Sigmoid colon (tissue), 4 donors: Measurements from ENCODE around the gene E2F2.

Experiments
- EP300 ChIP-seq, 4 donors: sonication (generic); formaldehyde crosslinking; IDR thresholded peaks; one replicate each; pipeline ENCODE4 v1.6.1; 2017; ENCODE audit warnings: antibody characterized with exemption in 4 of 4
- TF ChIP-seq, protein P1 (sequence below), 4 experiments: fragments of 450-650 bp in 3 of 4; fragments of 200-600 bp in 1 of 4; IDR thresholded peaks; one replicate each; pipeline ENCODE4 v1.5.1; 2016 to 2019; ENCODE audit warnings: antibody characterized with exemption in 4 of 4, mild to moderate bottlenecking in 3 of 4, moderate library complexity in 2 of 4

DNA sequence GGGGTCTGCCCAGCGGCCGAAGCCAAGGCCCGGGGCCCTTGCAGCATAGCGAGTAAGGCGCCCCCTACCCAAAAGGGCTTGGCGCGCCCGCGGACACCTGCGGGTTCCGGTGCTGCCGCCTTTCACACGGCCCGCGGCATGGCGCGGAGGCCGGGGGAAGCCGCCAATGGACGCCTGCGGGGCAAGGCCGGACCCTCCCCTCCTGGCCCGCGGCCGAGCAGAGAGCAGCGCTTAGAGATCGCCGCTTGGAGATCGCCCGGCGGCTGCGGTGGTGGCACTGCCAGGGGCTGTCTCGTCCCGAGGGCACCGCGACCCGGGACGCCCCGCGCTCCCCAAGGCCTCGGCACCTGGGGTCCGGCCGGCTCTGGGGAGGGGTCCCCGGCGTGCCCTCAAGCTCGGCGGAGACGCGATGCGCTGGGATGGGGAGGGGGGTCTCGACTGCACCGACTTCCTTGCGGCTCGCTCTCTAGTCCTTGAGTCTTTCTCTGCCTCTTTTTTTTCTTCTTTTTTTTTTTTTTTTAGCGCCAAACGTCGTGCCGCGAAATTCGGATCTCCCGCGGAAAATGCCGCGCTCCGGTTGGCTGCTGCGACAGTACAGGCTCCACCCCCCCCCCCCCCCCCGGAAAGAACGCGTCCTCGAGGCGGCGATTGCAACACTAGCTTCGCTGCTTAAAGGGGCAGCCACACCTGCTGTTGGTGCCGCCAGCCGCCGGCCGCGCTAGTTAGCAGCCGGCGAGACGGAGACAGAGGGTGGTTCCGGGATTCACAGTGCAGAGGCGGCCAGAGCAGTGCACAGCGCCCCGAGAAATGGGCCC lies at the start of gene E2F2:
- TF ChIP-seq, protein P1, sequence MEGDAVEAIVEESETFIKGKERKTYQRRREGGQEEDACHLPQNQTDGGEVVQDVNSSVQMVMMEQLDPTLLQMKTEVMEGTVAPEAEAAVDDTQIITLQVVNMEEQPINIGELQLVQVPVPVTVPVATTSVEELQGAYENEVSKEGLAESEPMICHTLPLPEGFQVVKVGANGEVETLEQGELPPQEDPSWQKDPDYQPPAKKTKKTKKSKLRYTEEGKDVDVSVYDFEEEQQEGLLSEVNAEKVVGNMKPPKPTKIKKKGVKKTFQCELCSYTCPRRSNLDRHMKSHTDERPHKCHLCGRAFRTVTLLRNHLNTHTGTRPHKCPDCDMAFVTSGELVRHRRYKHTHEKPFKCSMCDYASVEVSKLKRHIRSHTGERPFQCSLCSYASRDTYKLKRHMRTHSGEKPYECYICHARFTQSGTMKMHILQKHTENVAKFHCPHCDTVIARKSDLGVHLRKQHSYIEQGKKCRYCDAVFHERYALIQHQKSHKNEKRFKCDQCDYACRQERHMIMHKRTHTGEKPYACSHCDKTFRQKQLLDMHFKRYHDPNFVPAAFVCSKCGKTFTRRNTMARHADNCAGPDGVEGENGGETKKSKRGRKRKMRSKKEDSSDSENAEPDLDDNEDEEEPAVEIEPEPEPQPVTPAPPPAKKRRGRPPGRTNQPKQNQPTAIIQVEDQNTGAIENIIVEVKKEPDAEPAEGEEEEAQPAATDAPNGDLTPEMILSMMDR (IDR thresholded peaks at IDR 0.05): no peak
- TF ChIP-seq EP300 (IDR thresholded peaks at IDR 0.05): no peak
